DMS 273 (cell line): Measurements from ENCODE around the gene SERPIND1.

ENCODE experiments used
- DNase-seq: peaks from one replicate; lab custom pipeline; 2025; ENCODE audit not compliant: unreplicated experiment; lab: John Stamatoyannopoulos, UW

Gene SERPIND1

DNA sequence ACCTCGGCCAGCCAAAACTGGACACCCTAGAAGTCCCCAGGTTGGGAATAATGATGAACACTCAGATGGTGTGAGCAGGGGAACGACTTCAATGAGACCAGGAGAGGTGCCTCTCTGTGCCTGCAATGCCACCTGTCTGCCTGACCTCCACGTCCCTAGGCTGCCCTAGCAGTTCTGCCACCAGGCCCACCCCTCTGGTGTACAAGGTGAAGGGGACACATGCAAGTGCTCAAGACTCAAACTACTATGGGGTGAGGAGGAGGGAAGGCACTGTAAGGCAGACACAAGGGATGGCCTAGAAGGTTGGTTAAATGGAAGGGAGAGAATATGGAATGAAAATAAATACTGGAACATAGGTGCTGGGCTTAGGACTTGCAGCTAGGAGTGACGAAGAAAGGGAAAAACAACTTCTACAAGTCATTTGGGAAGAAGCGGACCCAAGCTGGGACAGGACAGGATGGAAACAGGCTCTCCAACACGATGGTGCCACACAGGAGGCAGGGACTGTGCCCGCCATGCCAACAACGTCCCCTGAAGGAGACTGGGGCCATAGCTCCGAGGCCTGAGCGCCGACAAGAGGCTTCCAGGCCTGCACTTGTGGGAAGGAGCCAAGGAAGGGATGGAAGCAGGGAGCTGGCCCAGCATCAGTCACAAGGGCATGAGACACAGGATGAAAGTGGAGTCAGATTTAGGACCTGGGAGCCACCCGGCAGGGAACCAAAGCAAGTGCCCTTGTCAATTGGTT lies 18.5 kb downstream of the SERPIND1 start:
- DNase-seq, result no peak

DNA sequence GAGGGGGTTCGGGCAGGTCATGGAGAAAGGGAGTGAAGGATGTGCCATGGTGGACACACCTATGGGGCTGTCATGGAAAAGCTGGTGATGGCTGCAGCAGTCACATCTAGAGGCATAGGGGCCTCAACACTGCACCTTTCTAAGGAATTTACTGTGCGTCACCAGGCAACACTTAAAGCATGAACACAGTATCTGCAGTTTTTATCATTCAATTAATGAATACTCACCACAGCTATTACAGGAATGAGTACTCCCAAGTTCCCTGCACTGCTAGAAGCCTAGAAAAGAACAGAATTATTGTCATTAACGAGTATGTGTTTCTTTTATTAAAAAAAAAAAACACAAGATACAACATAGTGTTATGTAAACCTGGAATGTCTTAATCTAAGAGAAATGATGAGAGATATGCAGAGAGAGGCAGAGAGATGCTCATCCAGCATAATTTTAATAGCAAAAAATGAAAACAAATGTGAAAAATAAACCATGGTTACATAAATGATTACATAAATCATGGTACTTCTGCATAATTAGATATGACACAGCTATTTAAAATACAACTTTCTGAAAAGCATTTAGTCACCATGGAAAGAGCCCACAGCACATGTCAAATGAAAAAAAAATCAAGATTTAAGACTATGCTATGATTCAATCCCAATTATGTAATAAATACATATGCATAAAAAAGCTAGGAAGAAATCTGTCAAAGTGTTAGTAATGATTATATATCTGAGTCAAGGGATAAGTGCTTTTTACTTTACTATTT lies 19.2 kb downstream of the SERPIND1 start:
- no peak for DNase-seq

- DNase-seq, result no peak
Measured at GRCh38 chr22:20793748-20794649, 20.1 kb downstream of the SERPIND1 start.

GRCh38 chr22:20794650-20795413 lies 20.9 kb downstream of the SERPIND1 start:
- DNase-seq, result no peak

GRCh38 chr22:20796731-20797130 lies 22.8 kb downstream of the SERPIND1 start:
- DNase-seq, result no peak

GRCh38 chr22:20798218-20798617 lies 24.3 kb downstream of the SERPIND1 start:
- DNase-seq, result no peak

GRCh38 chr22:20798974-20799373 lies 25.1 kb downstream of the SERPIND1 start:
- DNase-seq, result no peak

DNA sequence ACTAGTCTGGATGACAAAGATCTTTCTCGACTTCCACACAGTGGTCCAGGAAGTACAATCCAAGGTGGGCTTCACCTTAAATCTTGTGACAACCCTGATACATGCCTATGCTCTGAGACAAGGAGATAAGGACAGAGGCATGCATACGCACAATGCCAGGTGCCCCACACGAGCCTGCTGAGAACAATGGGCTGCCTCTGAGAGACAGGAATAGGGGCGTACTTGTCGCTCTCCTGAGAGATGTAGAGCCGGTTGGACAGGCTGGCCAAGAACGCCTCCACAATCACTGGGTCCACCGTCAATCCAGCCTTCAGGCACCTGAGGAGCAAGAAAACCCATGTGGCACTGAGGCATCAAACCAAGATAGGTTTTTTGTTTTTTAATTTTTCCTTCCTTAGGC lies 25.5 kb downstream of the SERPIND1 start:
- DNase-seq, result no peak

DNA sequence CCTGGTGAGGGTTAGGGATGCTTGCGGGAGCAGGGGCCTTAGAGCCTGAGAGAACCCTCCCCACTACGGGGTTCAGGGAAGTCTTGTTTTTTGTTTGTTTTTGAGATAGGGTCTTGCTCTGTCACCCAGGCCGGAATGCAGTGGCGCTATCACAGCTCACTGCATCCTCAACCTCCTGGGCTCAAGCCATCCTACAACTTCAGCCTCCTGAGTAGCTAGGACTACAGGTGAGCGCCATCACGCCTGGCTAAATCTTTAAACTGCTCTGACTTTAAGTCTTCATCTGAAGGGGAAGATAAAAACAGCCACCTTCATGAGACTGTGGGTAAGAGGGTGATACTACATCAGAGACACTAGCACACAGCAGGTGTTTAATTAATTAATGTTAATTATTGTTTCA lies 28.5 kb downstream of the SERPIND1 start:
- no peak for DNase-seq

GRCh38 chr22:20802922-20803553 lies 29.1 kb downstream of the SERPIND1 start:
- no peak for DNase-seq

DNA sequence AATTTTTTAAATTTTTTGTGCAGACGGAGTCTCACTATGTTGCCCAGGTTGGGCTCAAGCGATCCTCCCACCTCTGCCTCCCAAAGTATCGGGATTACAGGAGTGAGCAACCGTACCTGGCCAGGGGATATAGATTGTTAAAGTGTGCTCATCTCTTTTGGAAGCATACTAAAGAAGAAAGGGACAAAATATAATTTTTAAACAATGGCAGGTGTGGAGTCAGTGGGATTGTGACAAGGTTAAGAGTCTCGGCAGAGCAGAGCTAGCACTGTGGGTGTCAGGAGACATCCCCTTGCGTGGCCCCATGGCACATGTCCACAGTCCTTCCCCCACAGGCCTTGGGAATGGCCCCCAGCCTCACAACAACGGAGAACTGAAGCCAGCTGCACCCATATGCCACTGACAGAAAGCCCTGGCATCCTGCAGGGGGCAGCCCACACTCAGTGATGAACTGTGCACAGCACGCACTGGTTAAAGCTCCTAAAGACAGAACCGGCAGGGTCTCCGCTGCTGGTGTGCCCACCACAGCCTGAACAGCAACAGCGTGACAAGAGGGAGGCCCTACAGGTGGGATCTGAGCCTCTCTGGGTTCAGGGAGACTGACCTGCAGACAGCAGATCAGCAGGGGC lies 29.9 kb downstream of the SERPIND1 start:
- DNase-seq, result peak; percentile 50

GRCh38 chr22:20804650-20805049 lies 30.7 kb downstream of the SERPIND1 start:
- DNase-seq, result no peak

DNA sequence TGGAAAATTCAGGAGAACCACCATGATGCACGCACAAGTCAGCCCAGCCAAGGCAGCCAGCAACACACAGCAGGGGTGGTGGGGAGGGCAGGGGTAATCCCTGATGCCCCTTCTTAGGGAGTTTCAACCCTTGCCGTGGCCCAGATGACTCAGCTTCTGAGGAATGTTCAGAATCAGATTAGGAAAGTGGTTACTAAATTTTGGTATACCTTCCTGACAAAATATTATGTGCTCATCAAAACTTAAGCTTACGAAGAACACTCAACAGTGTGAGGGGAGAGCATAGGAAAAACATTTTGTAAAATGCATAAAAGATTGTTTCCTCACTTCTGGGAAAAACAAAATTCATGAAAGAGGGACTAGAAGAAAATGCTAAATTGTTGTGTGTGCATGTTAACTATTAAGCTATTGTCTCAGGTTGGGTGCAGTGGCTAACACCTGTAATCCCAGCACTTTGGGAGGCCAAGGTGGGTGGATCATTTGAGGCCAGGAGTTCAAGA lies 32.1 kb downstream of the SERPIND1 start:
- DNase-seq, result no peak

DNA sequence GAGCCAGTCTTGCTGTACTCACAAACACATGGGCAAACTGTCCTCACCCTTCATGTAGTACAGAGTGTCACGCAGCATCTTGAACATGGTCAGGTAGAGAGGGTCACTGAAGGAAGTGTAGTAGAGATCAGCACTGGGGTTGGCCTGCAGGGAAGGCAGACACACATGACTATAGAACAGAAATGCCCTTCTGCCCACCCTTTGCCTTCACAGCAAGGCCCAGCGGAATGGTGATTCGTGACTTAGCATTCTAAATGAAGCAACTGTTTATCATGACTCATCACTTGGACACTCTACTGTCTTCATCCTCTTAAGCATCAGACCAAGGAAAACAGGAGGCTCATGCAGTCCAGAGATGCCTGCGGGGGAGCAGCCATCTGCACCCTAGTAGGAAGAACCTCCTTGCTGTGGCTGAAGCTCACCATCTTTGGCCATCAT lies 33.4 kb downstream of the SERPIND1 start:
- no peak for DNase-seq

- no peak for DNase-seq
Measured at GRCh38 chr22:20808844-20809243, 34.9 kb downstream of the SERPIND1 start.

- DNase-seq, result no peak
Measured at GRCh38 chr22:20809538-20810185, 35.7 kb downstream of the SERPIND1 start.

DNA sequence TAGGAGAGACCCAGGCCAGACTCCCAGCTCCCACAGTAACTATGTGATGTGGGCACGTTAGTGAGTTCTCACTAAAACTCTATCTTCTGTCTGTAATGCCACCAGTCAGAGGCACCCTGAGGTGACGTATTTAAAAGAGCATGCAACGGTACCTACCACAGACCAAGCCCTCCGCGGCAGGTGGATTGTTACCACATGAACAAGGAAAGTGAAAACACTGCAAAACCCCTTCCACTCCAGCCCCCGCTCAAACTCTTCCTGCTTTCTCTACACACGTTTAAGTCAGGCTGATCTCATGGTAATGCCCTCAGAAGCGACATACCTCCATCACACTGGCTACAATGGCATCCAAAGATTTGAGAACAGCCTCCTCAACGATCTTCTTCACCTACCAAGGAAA lies 36.7 kb downstream of the SERPIND1 start:
- DNase-seq, result no peak

- no peak for DNase-seq
Measured at GRCh38 chr22:20811171-20811570, 37.3 kb downstream of the SERPIND1 start.
